Choroid plexus epithelial cell (primary cell): Measurements from ENCODE around the gene DEPDC5.
"Not testable (repeated sequence)": the region's sequence is repeated elsewhere in the genome, so short reads cannot be mapped to it uniquely, and the experiment has no call there.

Experiments
- DNase-seq: peaks from one replicate; pipeline ENCODE4 v3.0.0-alpha.2; 2010; ENCODE audit warnings: low read depth
- H3K4me3 ChIP-seq: 2 replicates; pipeline ENCODE4 v1.5.1; 2011; ENCODE audit warnings: low read depth, mild to moderate bottlenecking, control low read depth, low read length, moderate library complexity
- CTCF ChIP-seq: conservative IDR thresholded peaks from 2 replicates; pipeline ENCODE4 v1.5.1; 2011; ENCODE audit warnings: low read depth, mild to moderate bottlenecking, control low read depth, inconsistent platforms, low read length, moderate library complexity

Gene DEPDC5

GRCh38 chr22:31790240-31790639, 36.4 kb downstream of the DEPDC5 start:
- no peak for DNase-seq
- H3K4me3 ChIP-seq: no peak overlapping the region
- no peak for TF ChIP-seq CTCF

GRCh38 chr22:31799358-31799757, 45.5 kb downstream of the DEPDC5 start:
- DNase-seq, H3K4me3 ChIP-seq: not testable (repeated sequence)

GRCh38 chr22:31800065-31800464, 46.2 kb downstream of the DEPDC5 start:
- no peak overlapping the region for H3K4me3 ChIP-seq
- DNase-seq: peak; percentile 65
- TF ChIP-seq CTCF: no peak

GRCh38 chr22:31800861-31801260, 47.0 kb downstream of the DEPDC5 start:
- H3K4me3 ChIP-seq, DNase-seq: not testable (repeated sequence)

- DNase-seq: no peak
- no peak overlapping the region for H3K4me3 ChIP-seq
- no peak for TF ChIP-seq CTCF
These were observed 48.8 kb downstream of the DEPDC5 start for GRCh38 chr22:31802575-31802974.

- TF ChIP-seq CTCF: no peak
- DNase-seq: no peak
- H3K4me3 ChIP-seq: no peak overlapping the region
These were observed 52.9 kb downstream of the DEPDC5 start for GRCh38 chr22:31806751-31807150.

GRCh38 chr22:31812977-31813605, 59.3 kb downstream of the DEPDC5 start:
- no peak overlapping the region for H3K4me3 ChIP-seq
- TF ChIP-seq CTCF: no peak

GRCh38 chr22:31813898-31814297, 60.1 kb downstream of the DEPDC5 start:
- H3K4me3 ChIP-seq, DNase-seq: not testable (repeated sequence)

More at GRCh38 chr22:31812977-31813605, 59.3 kb downstream of the DEPDC5 start:
- DNase-seq: no peak

GRCh38 chr22:31814942-31815341, 61.1 kb downstream of the DEPDC5 start:
- no peak for TF ChIP-seq CTCF
- DNase-seq: no peak
- H3K4me3 ChIP-seq: no peak overlapping the region

- not testable (repeated sequence) for H3K4me3 ChIP-seq, DNase-seq
These were observed 61.6 kb downstream of the DEPDC5 start for GRCh38 chr22:31815383-31815814.
